ENCODE measurements around the gene RTBDN. TPM values are rescaled to one million over a fixed set of nuclear protein-coding genes. Genes with fewer than 3 reads are reported as not detected.
A peak's percentile ranks its signal among the peaks of the same experiment; 100 is the strongest.

RTBDN gene
- polyA plus RNA-seq, 1 donor from 2014 or later, result not detected

GRCh38 chr19:12777217-12778016, 57.0 kb downstream of the RTBDN start:
- no peaks in the 10 kb centered on the region for H3K27me3 Mint-ChIP-seq
- H3K4me3 Mint-ChIP-seq, result peak overlapping the region; percentile 82 to 96 (median 92)
- H3K4me1 Mint-ChIP-seq, result peaks cover 20 to 29% (median 22%) of the 10 kb centered on the region in 3 donors
- peak overlapping the region; percentile 92 to 97 (median 95) for H3K27ac Mint-ChIP-seq
- no peaks in the 10 kb centered on the region for H3K9me3 Mint-ChIP-seq
- H3K36me3 Mint-ChIP-seq, result no peaks in the 10 kb centered on the region

Other genes starting within 250 kb of the RTBDN start
- 6.7 TPM for gene ZNF490, start 223.8 kb downstream of the RTBDN start, polyA plus RNA-seq
- 13.3 TPM for gene ZNF791, start 223.7 kb downstream of the RTBDN start, polyA plus RNA-seq
- gene MAN2B1, start 167.8 kb downstream of the RTBDN start, polyA plus RNA-seq, result 99.6 TPM
- 18.4 TPM for gene WDR83, start 167.8 kb downstream of the RTBDN start, polyA plus RNA-seq
- gene DHPS, start 152.7 kb downstream of the RTBDN start, polyA plus RNA-seq, result 111 TPM
- gene GNG14, start 146.6 kb downstream of the RTBDN start, polyA plus RNA-seq, result not detected
- gene FBXW9, start 137.9 kb downstream of the RTBDN start, polyA plus RNA-seq, result 5.1 TPM
- 4.2 TPM for gene TNPO2, start 110.6 kb downstream of the RTBDN start, polyA plus RNA-seq
- 299 TPM for gene TRIR, start 99.9 kb downstream of the RTBDN start, polyA plus RNA-seq
- 64.2 TPM for gene GET3, start 97.1 kb downstream of the RTBDN start, polyA plus RNA-seq
- not detected for gene BEST2, start 82.8 kb downstream of the RTBDN start, polyA plus RNA-seq
- gene HOOK2, start 59.0 kb downstream of the RTBDN start, polyA plus RNA-seq, result 6.6 TPM
- gene JUNB, start 43.1 kb downstream of the RTBDN start, polyA plus RNA-seq, result 955 TPM
- gene PRDX2, start 32.8 kb downstream of the RTBDN start, polyA plus RNA-seq, result 195 TPM
- 6.4 TPM for gene THSD8, start 32.5 kb downstream of the RTBDN start, polyA plus RNA-seq
- gene RNASEH2A, start 28.0 kb downstream of the RTBDN start, polyA plus RNA-seq, result 27.4 TPM
- gene MAST1, start 3.9 kb upstream of the RTBDN start, polyA plus RNA-seq, result 1.2 TPM
- gene DNASE2, start 46.9 kb upstream of the RTBDN start, polyA plus RNA-seq, result 49.6 TPM
- not detected for gene KLF1, start 52.6 kb upstream of the RTBDN start, polyA plus RNA-seq
- 13.5 TPM for gene GCDH, start 56.6 kb upstream of the RTBDN start, polyA plus RNA-seq
- not detected for gene SYCE2, start 84.7 kb upstream of the RTBDN start, polyA plus RNA-seq
- gene FARSA, start 99.1 kb upstream of the RTBDN start, polyA plus RNA-seq, result 56.8 TPM
- gene CALR, start 104.0 kb upstream of the RTBDN start, polyA plus RNA-seq, result 158 TPM
- gene RAD23A, start 111.3 kb upstream of the RTBDN start, polyA plus RNA-seq, result 132 TPM
- 84.1 TPM for gene GADD45GIP1, start 122.6 kb upstream of the RTBDN start, polyA plus RNA-seq
- not detected for gene DAND5, start 135.0 kb upstream of the RTBDN start, polyA plus RNA-seq
- 0.09 TPM for gene NFIX, start 160.9 kb upstream of the RTBDN start, polyA plus RNA-seq

Measured in IgD-negative memory B cell (primary cell).